PC-3 (cell line): ENCODE measurements around the gene SH3PXD2B. TPM values are rescaled to one million over a fixed set of nuclear protein-coding genes. Genes with fewer than 3 reads are reported as not detected.

ENCODE experiments used
- ATAC-seq: fragments of 200-7000 bp; cut with Tn5 transposase; 2 replicates; pipeline ENCODE4 v1.9.1; 2020; ENCODE audit warnings: mild to moderate bottlenecking, moderate library complexity
- BruUV-seq: library from RNA; stranded (reverse); fragments of 400-500 nt; replicated peaks from 2 replicates; lab custom pipeline; 2021; lab: Mats Ljungman, UMichigan
- CTCF ChIA-PET: fragments of 300-600 bp; sonication (Branson Sonifier 250); formaldehyde crosslinking; loops from one replicate; lab custom pipeline; 2022; ENCODE audit warnings: antibody characterized with exemption; lab: Charles Lee
- POLR2A ChIA-PET: fragments of 300-600 bp; sonication (Branson Sonifier 250); formaldehyde crosslinking; loops from one replicate; lab custom pipeline; 2022; ENCODE audit warnings: antibody characterized with exemption; ENCODE audit not compliant: unreplicated experiment; lab: Charles Lee
- DNase-seq: peaks from one replicate; pipeline ENCODE4 v3.0.0-alpha.2; 2015
- H2AFZ ChIP-seq: fragments of 300-600 bp; sonication (generic); 2 replicates; pipeline ENCODE4 v1.6.0; 2016; ENCODE audit warnings: antibody characterized with exemption, low read length
- H3F3A ChIP-seq: fragments of 300-600 bp; sonication (generic); one replicate; pipeline ENCODE4 v1.6.0; 2017; ENCODE audit warnings: antibody characterized with exemption, low read length, control low read depth, mild to moderate bottlenecking; ENCODE audit not compliant: unreplicated experiment
- H3K27ac ChIP-seq: fragments of 300-600 bp; sonication (generic); 2 replicates; pipeline ENCODE4 v1.5.1; 2016; ENCODE audit warnings: mild to moderate bottlenecking, low read length
- H3K27me3 ChIP-seq: fragments of 300-600 bp; sonication (generic); 2 replicates; pipeline ENCODE4 v1.6.1; 2016; ENCODE audit warnings: low read length, mixed read lengths
- H3K36me3 ChIP-seq: fragments of 300-600 bp; sonication (generic); 2 replicates; pipeline ENCODE4 v1.6.1; 2016; ENCODE audit warnings: low read depth, mixed run types, low read length, mixed read lengths
- H3K4me1 ChIP-seq: fragments of 300-600 bp; sonication (generic); 2 replicates; pipeline ENCODE4 v1.5.1; 2016; ENCODE audit warnings: low read length; ENCODE audit not compliant: insufficient read depth
- H3K4me2 ChIP-seq: fragments of 300-600 bp; sonication (generic); 2 replicates; pipeline ENCODE4 v1.6.0; 2016; ENCODE audit warnings: low read length
- H3K4me3 ChIP-seq: fragments of 300-600 bp; sonication (generic); 2 replicates; pipeline ENCODE4 v1.5.1; 2016; ENCODE audit warnings: mild to moderate bottlenecking, low read length, mixed read lengths
- H3K79me2 ChIP-seq: fragments of 300-600 bp; sonication (generic); 2 replicates; pipeline ENCODE4 v1.6.1; 2017; ENCODE audit warnings: low read length, mixed read lengths
- H3K9ac ChIP-seq: fragments of 300-600 bp; sonication (generic); 2 replicates; pipeline ENCODE4 v1.6.0; 2016; ENCODE audit warnings: mild to moderate bottlenecking, low read length
- H3K9me2 ChIP-seq: fragments of 300-600 bp; sonication (generic); replicated peaks from 2 replicates; pipeline ENCODE4 v1.6.1; 2016; ENCODE audit warnings: mixed run types, low read length, mixed read lengths
- H3K9me3 ChIP-seq: fragments of 300-600 bp; sonication (generic); 2 replicates; pipeline ENCODE4 v1.6.1; 2016; ENCODE audit warnings: low read length, mixed read lengths
- H4K20me1 ChIP-seq: fragments of 300-600 bp; sonication (generic); 2 replicates; pipeline ENCODE4 v1.6.1; 2016; ENCODE audit warnings: low read length, mixed read lengths
- EZH2 ChIP-seq: fragments of 300-600 bp; sonication (generic); IDR thresholded peaks from one replicate; pipeline ENCODE4 v1.6.1; 2017; ENCODE audit warnings: antibody characterized with exemption, mild to moderate bottlenecking, low read length; ENCODE audit not compliant: unreplicated experiment
- EZH2phosphoT487 ChIP-seq: fragments of 300-600 bp; sonication (generic); IDR thresholded peaks from 2 replicates; pipeline ENCODE4 v1.6.1; 2018; ENCODE audit warnings: mild to moderate bottlenecking, antibody characterized with exemption, low read length, borderline replicate concordance
- intact Hi-C: fragments of 100-400 bp; cut with micrococcal nuclease; formaldehyde crosslinking; loops from 2 replicates; pipeline ENCODE4 v1.9.0; 2023
- total RNA-seq: library from RNA; depleted of rRNA; stranded (reverse); fragments of >200 nt; gene quantifications from 2 replicates; pipeline ENCODE4 v1.2.3, GENCODE V29; 2014
- TF ChIP-seq, protein P1 (sequence below): fragments of 300-600 bp; sonication (generic); conservative IDR thresholded peaks from 2 replicates; pipeline ENCODE4 v1.5.1; 2017; ENCODE audit warnings: antibody characterized with exemption, low read depth, mild to moderate bottlenecking, low read length

SH3PXD2B gene
- total RNA-seq, 1 experiment from 2014 or later, result 9.8 TPM

DNA sequence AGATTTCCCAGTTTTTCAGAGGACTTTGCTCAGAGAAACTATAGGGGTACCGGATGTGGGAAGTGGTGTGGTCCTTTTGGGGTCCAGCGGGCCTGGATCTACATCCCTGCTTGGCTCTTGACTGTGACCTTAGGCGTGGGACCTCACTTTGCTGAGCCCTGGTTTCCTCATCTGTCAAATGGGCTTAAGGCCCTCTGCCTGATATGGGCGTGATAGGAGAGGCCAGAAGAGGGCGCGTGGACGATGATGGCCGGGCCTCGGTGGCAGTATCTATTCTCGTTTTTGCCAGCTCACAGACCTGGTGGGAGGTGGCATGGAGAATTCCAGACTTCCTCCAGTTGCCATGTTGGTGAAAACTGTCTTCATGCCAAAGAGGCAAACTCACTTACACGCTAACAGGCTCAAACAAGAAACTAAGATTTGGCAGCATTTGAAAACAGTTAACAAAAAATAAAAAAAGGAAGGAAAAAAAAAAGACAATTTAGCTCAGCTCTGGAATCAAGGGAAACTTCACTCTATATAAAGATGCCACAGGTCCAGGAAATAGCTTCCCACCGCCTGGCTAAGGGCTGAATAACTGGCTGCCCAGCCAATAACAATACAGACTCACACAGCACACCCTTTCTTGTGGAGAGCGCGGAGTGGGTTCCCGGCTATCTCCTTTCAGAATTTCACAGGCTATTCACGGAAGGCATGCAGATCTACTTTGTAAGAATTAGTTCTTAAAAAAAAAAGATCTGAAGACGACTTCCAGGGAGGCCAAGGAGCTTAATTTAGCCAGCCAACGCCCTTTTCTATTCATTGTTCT is 1.7 kb downstream of the SH3PXD2B start:
- no peaks in the 10 kb centered on the region for H3K79me2 ChIP-seq
- POLR2A ChIA-PET, result interaction anchor here (0.7 kb wide), 2 partner anchors 45 to 550 kb away, joined by 3 to 4 read pairs; no protein-coding TSS in a partner anchor
- CTCF ChIA-PET, result no interaction called here
- H3K4me3 ChIP-seq, result no peak overlapping the region; the same call in 1 of the 2 replicates
- TF ChIP-seq EZH2phosphoT487, result no peak
- no peak for TF ChIP-seq EZH2
- TF ChIP-seq, protein P1, sequence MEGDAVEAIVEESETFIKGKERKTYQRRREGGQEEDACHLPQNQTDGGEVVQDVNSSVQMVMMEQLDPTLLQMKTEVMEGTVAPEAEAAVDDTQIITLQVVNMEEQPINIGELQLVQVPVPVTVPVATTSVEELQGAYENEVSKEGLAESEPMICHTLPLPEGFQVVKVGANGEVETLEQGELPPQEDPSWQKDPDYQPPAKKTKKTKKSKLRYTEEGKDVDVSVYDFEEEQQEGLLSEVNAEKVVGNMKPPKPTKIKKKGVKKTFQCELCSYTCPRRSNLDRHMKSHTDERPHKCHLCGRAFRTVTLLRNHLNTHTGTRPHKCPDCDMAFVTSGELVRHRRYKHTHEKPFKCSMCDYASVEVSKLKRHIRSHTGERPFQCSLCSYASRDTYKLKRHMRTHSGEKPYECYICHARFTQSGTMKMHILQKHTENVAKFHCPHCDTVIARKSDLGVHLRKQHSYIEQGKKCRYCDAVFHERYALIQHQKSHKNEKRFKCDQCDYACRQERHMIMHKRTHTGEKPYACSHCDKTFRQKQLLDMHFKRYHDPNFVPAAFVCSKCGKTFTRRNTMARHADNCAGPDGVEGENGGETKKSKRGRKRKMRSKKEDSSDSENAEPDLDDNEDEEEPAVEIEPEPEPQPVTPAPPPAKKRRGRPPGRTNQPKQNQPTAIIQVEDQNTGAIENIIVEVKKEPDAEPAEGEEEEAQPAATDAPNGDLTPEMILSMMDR, result peak; percentile 26; the same call in 1 of the 2 replicates
- no peak overlapping the region for H2AFZ ChIP-seq
- H3K27ac ChIP-seq, result no peak overlapping the region
- no peaks in the 10 kb centered on the region for H4K20me1 ChIP-seq
- peak; percentile 22 for DNase-seq
- no peaks in the 10 kb centered on the region for H3F3A ChIP-seq
- H3K9me3 ChIP-seq, result no peaks in the 10 kb centered on the region
- H3K4me1 ChIP-seq, result peaks cover 34% of the 10 kb centered on the region
- BruUV-seq, result no TSS peak
- ATAC-seq, result no peak
- H3K4me2 ChIP-seq, result peak overlapping the region; percentile 93
- no peak overlapping the region for H3K9ac ChIP-seq
- H3K27me3 ChIP-seq, result no peaks in the 10 kb centered on the region
- H3K36me3 ChIP-seq, result no peaks in the 10 kb centered on the region
- intact Hi-C loops, result loop anchor here (2.0 to 10.0 kb wide), 4 partner anchors 42 to 168 kb away; partner anchors contain the start of gene UBTD2
- no peaks in the 10 kb centered on the region for H3K9me2 ChIP-seq

DNA sequence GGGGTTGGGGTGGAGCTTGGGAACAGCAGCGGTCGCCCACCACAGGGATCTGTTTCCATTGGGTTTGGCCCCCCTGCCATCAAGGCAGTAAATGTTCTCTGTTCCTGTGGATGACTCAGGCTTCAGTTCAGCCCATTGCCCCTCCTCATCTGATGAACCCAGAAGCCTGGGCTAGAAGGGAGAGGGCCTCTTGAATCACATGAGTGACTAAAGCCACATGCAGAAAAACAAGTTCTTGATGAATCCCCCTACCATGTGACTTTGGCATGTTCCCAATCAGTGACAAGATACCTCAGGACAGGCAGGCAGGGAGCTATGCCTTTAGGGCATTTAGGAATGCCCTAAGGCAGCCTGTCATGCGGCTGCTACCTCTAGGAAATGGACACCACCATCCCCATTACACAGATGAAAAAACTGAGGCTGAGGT is 2.5 kb downstream of the SH3PXD2B start:
- no TSS peak for BruUV-seq
- no peak for TF ChIP-seq EZH2phosphoT487
- TF ChIP-seq, protein P1, result no peak
- H3K4me3 ChIP-seq, result no peak overlapping the region
- no peak overlapping the region for H2AFZ ChIP-seq
- no peaks in the 10 kb centered on the region for H3K9me3 ChIP-seq
- peak overlapping the region; percentile 33 for H3K27ac ChIP-seq
- no peaks in the 10 kb centered on the region for H3K27me3 ChIP-seq
- ATAC-seq (peak; percentile 46), DNase-seq (peak; percentile 91)
- H4K20me1 ChIP-seq, result no peaks in the 10 kb centered on the region
- H3K9me2 ChIP-seq, result no peaks in the 10 kb centered on the region
- H3K4me2 ChIP-seq, result peak overlapping the region; percentile 46
- no peaks in the 10 kb centered on the region for H3K36me3 ChIP-seq
- H3K79me2 ChIP-seq, result no peaks in the 10 kb centered on the region
- no peak overlapping the region for H3K9ac ChIP-seq
- H3F3A ChIP-seq, result no peaks in the 10 kb centered on the region
- peaks cover 34% of the 10 kb centered on the region for H3K4me1 ChIP-seq
- ChIA-PET POLR2A (no interaction called here), CTCF (no interaction called here)
- intact Hi-C loops, result loop anchor here (2.0 to 10.0 kb wide), 4 partner anchors 41 to 167 kb away; partner anchors contain the start of gene UBTD2
